DMS53 (cell line): Measurements from ENCODE around the gene SIRPG.

Experiments
- DNase-seq: peaks from one replicate; lab custom pipeline; 2025; lab: John Stamatoyannopoulos, UW

SIRPG gene

DNA sequence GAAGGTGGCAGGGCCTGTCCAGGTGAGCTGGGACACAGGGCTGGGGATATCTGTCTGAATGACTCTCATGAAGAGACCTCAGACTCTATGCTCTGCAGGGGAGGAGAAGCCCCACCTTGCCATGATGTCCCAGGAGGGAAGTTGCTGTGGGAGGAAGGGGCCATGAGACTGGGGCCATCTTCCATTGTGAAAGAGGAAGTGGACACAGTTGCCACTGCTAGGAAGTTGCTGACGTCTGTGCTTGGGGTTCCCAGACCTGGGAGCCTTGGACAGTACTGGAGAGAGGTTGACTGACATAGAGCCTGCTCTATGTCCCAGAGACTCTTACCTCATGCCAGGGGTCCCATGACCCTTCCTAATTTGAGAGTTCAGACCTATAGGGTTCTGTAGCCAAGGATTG is 62.2 kb downstream of the SIRPG start:
- no peak for DNase-seq

DNA sequence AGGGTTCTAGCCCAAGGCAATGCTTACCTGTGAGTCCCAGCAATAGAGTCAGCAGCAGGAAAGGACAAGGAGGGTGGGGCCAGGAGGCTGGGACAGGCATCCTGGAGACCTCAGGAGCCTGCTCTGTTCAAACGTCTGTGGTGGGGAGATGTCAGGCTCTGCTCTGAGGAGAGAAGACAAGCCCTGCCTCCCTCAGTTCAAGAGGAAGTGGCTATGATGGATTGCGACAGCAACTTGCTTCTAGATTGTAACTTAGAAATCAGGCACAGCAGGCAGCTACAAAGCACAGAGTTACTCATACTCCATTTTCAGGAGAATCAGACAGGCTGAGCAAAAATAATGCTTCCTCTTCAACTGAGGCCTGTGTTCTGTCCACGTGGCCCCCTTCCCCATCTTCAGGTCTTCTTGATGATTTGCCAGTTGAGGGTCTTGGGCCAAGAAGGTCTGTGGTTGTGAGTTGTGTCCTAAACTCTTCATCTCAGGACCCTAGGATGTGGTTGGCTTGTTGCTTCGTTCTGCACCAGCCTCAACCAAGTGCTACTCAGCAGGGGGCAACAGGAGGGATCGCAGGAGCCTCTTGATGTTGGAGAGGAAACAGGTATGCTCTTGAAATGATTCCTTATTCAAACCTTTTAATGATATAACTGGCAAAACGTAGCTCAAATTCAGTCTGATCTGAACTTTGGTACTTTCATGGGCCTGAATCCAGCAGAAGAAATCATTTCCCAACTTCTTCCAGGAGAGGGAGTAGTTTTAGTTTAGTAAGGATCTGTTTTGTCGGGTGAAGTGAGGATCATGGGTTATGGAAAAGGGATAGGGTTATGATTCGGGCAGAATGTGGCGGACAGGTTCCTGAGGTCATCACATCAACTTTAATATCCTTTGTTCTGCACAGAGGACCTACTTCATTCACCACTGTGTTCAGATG is 68.8 kb downstream of the SIRPG start:
- DNase-seq, result no peak

DNA sequence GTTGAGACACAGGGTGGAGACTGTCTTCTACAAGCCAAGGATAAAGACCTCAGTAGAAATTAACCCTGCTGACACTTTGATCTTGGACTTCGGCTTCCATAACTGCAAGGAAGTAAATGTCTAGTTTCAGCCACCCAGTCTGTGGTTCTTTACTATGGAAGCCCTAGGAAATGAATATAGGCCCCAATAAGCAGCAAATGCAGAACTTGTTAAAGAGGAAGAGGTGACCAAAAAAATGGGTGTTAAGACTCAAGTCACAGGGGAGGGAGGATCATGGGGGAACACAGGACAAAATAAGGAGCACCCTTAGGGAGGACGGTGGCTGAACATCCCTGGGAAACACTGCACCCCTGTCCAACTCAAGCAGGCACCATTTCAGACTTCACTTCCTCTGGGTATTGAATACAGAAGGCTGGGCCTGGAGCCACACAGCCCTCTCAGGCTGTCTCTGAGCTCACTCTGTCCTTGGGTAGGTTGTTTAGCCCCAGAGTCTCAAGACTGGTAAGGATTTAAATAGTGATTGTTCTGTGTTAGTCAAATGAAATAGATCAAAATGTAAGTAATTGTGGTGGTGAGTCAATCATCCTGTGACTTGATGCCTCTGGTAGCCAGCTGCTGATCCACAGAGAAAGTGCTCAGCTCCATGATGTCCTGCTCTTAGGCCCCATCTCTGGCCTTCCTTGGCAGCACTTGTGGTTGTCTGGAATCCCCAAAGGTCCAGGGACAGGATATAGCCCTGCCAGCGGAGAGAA is 69.6 kb downstream of the SIRPG start:
- no peak for DNase-seq

DNA sequence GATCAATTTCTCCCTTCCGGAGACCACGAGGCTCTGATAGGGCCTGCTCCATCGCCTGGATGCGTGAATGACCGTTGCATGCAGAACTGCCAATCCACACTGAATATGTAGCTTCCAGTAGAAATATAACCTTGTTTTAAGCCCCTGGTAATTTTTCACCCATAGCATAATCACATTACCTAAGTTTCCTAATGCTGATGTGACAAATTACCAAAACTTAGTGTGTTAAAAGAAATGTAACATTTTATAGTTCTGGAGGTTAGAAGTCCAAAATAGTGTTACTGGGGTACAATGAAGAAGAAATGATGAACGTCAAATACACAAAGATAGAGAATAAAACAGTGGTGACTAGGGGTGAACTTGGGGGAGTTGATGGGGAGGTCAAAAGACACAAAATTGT is 78.1 kb downstream of the SIRPG start:
- no peak for DNase-seq
